Activated CD8-positive, alpha-beta memory T cell treated with anti-CD3 and anti-CD28 coated beads for 24 hours (primary cell): Measurements from ENCODE around the gene CHN2.
A peak's percentile ranks its signal among the peaks of the same experiment; 100 is the strongest.

Source experiments
- DNase-seq: peaks from one replicate; pipeline ENCODE4 v3.0.0-alpha.2; 2020

Gene CHN2

GRCh38 chr7:29194594-29195427 lies at the start of gene CHN2:
TSS of gene CHN2 (plus strand) at chr7:29194775.
- peak; percentile 80 for DNase-seq

GRCh38 chr7:29145553-29146056 lies 49.0 kb upstream of the CHN2 start:
- no peak for DNase-seq

GRCh38 chr7:29146057-29146706 lies 48.4 kb upstream of the CHN2 start, which contains the start of gene CPVL:
TSS of gene CPVL (minus strand) at chr7:29146537. CDS start at chr7:29121061, 25,476 bp downstream.
- DNase-seq: no peak

- no peak for DNase-seq
These were observed 47.5 kb upstream of the CHN2 start for GRCh38 chr7:29146888-29147609.

GRCh38 chr7:29147821-29148220 lies 46.8 kb upstream of the CHN2 start:
- no peak for DNase-seq

GRCh38 chr7:29149036-29149435 lies 45.5 kb upstream of the CHN2 start:
- DNase-seq: no peak

- no peak for DNase-seq
These were observed 43.7 kb upstream of the CHN2 start for GRCh38 chr7:29150856-29151255.

- DNase-seq: no peak
These were observed 40.5 kb upstream of the CHN2 start for GRCh38 chr7:29154076-29154475.

GRCh38 chr7:29156907-29157452 lies 37.6 kb upstream of the CHN2 start:
- no peak for DNase-seq

GRCh38 chr7:29158795-29159423 lies 35.7 kb upstream of the CHN2 start:
- no peak for DNase-seq

- DNase-seq: no peak
These were observed 34.5 kb upstream of the CHN2 start for GRCh38 chr7:29160080-29160479.

- no peak for DNase-seq
These were observed 33.3 kb upstream of the CHN2 start for GRCh38 chr7:29161231-29161630.

- no peak for DNase-seq
These were observed 32.0 kb upstream of the CHN2 start for GRCh38 chr7:29162577-29162976.

- no peak for DNase-seq
These were observed 30.7 kb upstream of the CHN2 start for GRCh38 chr7:29163854-29164253.

GRCh38 chr7:29167721-29168120 lies 26.9 kb upstream of the CHN2 start:
- DNase-seq: no peak

- no peak for DNase-seq
These were observed 23.8 kb upstream of the CHN2 start for GRCh38 chr7:29170781-29171180.

GRCh38 chr7:29173458-29173857 lies 21.1 kb upstream of the CHN2 start:
- DNase-seq: no peak

- no peak for DNase-seq
These were observed 16.5 kb upstream of the CHN2 start for GRCh38 chr7:29177963-29178600.

- no peak for DNase-seq
These were observed 15.5 kb upstream of the CHN2 start for GRCh38 chr7:29179115-29179514.

- DNase-seq: no peak
These were observed 10.0 kb upstream of the CHN2 start for GRCh38 chr7:29184599-29184998.

- DNase-seq: no peak
These were observed 9.0 kb upstream of the CHN2 start for GRCh38 chr7:29185613-29186012.

GRCh38 chr7:29189743-29190201 lies 4.8 kb upstream of the CHN2 start:
- DNase-seq: peak; percentile 85
